A673 (cell line): Measurements from ENCODE around the gene SDR9C7.

Experiments
- EZH2 ChIP-seq: fragments of 200-600 bp; sonication (generic); IDR thresholded peaks from 2 replicates; pipeline ENCODE4 v1.6.1; 2017; ENCODE audit warnings: borderline replicate concordance, low read depth, mild to moderate bottlenecking, mixed read lengths, antibody characterized with exemption, low read length; ENCODE audit not compliant: poor library complexity, severe bottlenecking
- TF ChIP-seq, protein P1 (sequence below): fragments of 300-800, 200-600 bp; sonication (generic); conservative IDR thresholded peaks from 2 replicates; pipeline ENCODE4 v1.5.1; 2017; ENCODE audit warnings: low read depth, mild to moderate bottlenecking, antibody characterized with exemption, low read length, moderate library complexity, mixed read lengths

DNA sequence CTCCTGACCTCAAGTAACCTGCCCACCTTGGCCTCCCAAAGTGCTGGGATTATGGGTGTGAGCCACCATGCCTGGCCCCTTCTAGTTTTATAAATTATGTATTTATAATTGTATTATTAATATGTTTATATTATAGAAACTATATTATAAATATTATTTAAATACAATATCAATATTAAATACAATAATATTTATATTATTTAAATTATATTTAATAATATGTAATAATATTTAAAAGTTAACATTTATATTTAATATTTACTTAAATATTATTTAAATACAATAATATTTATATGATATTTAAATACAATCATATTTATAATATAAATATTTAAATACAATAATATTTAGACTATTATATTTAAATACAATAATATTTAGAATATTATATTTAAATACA is 20.0 kb downstream of the SDR9C7 start:
- TF ChIP-seq, protein P1, sequence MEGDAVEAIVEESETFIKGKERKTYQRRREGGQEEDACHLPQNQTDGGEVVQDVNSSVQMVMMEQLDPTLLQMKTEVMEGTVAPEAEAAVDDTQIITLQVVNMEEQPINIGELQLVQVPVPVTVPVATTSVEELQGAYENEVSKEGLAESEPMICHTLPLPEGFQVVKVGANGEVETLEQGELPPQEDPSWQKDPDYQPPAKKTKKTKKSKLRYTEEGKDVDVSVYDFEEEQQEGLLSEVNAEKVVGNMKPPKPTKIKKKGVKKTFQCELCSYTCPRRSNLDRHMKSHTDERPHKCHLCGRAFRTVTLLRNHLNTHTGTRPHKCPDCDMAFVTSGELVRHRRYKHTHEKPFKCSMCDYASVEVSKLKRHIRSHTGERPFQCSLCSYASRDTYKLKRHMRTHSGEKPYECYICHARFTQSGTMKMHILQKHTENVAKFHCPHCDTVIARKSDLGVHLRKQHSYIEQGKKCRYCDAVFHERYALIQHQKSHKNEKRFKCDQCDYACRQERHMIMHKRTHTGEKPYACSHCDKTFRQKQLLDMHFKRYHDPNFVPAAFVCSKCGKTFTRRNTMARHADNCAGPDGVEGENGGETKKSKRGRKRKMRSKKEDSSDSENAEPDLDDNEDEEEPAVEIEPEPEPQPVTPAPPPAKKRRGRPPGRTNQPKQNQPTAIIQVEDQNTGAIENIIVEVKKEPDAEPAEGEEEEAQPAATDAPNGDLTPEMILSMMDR = no peak
- no peak for TF ChIP-seq EZH2
